K562 (cell line): Measurements from ENCODE around the gene OCA2.

ENCODE experiments used
- CTCF ChIP-seq, 3 experiments: IDR thresholded peaks in 2 of 3; conservative IDR thresholded peaks in 1 of 3; 2 replicates each; pipeline ENCODE4 v1.5.1; 2011 to 2012; ENCODE audit warnings: low read length in 3 of 3, mild to moderate bottlenecking in 3 of 3, control low read depth in 2 of 3, improper control_type of control experiment in 1 of 3, inconsistent platforms in 1 of 3, low read depth in 1 of 3, mixed read lengths in 1 of 3, moderate library complexity in 1 of 3; ENCODE audit not compliant: insufficient read depth in 2 of 3
- POLR2AphosphoS5 ChIP-seq: IDR thresholded peaks from 2 replicates; pipeline ENCODE4 v1.6.1; 2011; ENCODE audit warnings: mild to moderate bottlenecking, low read depth, low read length, moderate library complexity; ENCODE audit not compliant: control insufficient read depth, insufficient read depth
- RNF219 ChIP-seq: fragments of 250-450 bp; sonication (Bioruptor Pico); IDR thresholded peaks from 2 replicates; pipeline ENCODE4 v1.5.0; 2022; ENCODE audit warnings: mild to moderate bottlenecking
- TARDBP ChIP-seq: fragments of 450-650 bp; IDR thresholded peaks from 2 replicates; pipeline ENCODE4 v1.6.1; 2016
- TBP ChIP-seq: optimal IDR thresholded peaks from 2 replicates; pipeline ENCODE3; 2011; ENCODE audit warnings: low read depth, low read length, improper control_type of control experiment
- ZBTB43 ChIP-seq: sonication (generic); formaldehyde crosslinking; IDR thresholded peaks from 2 replicates; pipeline ENCODE4 v1.8.0; 2023; ENCODE audit warnings: mild to moderate bottlenecking, missing genetic modification reagents
- ZBTB7A ChIP-seq: IDR thresholded peaks from 2 replicates; pipeline ENCODE4 v1.6.1; 2011; ENCODE audit warnings: low read depth, mild to moderate bottlenecking, low read length, moderate library complexity, borderline replicate concordance; ENCODE audit not compliant: control insufficient read depth

GRCh38 chr15:27820722-27821121, 278.4 kb downstream of the OCA2 start:
- no peak for TF ChIP-seq CTCF (IDR thresholded peaks at IDR 0.05 in 2 of 3, conservative IDR thresholded peaks at IDR 0.05 in 1 of 3; ENCODE audit: insufficient read depth in 2 of 3, low read depth in 1 of 3, low read length in 3 of 3)
- no peak for TF ChIP-seq POLR2AphosphoS5
- TF ChIP-seq TBP: no peak
- TF ChIP-seq TARDBP: no peak
- TF ChIP-seq ZBTB43: no peak
- no peak for TF ChIP-seq RNF219 (CRISPR knock-in tag)
- no peak for TF ChIP-seq ZBTB7A
